Measurements from ENCODE around the gene AOX1.
"Not testable (repeated sequence)": the region's sequence is repeated elsewhere in the genome, so short reads cannot be mapped to it uniquely, and the experiment has no call there.

Gene AOX1

DNA sequence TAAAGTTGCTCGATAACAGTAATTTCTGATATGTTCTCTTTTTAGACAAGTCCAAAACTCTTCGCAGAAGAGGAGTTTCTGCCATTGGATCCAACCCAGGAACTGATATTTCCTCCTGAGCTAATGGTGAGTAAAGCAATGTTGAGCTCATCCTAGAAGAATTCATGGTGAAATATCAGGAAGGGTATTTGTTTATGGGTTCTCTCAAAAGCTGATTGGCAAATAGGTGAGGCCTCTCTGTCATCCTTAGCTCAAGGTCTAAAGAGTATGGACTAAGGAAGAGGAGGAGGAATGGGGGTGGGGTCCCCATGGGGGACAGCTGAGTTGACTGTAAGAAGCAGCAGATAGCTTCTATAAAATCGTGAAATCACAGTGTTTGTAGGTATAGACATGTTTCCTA lies 18.2 kb downstream of the AOX1 start:
- peak; percentile 74 for DNase-seq

DNA sequence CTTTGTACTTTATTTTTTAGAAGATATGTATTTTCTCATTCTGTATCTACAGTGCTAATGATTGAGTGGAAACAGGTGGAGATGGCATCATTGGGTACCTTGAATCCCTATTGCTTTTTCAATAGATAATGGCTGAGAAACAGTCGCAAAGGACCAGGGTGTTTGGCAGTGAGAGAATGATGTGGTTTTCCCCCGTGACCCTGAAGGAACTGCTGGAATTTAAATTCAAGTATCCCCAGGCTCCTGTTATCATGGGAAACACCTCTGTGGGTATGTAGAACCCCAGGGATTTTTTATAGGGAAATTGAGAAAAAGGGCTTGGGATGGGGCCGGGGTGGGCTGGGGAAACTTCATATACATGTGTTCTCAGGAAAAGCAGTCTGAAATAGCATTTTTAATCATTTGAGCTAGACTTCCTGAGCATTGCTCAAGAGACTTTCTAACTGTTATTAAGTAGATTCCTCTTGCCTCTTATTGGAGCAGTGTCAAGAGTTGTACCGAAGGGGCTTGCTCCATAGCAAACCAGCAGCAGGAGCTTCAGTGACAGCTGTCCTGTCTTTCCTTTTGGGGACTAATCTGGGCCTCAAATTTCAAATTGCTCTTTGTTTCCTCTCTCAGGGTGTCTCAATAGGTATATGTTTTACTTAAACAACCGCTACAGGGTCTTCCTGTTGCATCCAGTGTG lies 18.9 kb downstream of the AOX1 start:
- DNase-seq, result no peak

GRCh38 chr2:200608341-200609027 lies 22.7 kb downstream of the AOX1 start:
- DNase-seq, result no peak

DNA sequence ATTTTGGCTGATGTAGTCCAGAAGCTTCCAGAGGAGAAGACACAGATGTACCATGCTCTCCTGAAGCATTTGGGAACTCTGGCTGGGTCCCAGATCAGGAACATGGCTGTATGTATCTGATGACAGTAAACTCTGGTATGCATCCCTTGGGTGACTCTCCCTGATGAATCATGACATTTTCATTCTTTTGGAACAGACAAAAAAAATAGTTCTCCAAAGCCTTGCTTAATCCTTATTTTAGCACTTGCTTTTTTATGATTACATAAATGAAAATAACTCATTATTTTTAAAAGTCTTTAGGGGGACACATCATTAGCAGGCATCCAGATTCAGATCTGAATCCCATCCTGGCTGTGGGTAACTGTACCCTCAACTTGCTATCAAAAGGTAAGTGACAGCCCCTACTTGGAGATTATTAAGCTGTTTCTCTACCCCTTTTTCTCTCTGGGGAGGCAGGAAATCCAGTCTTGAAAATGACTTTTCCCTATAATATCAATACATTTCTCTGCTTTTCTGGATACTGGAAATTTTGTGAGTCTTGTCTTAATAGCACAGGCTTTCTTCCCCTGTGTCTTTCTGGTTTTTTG lies 23.3 kb downstream of the AOX1 start:
- peak; percentile 94 for DNase-seq

- not testable (repeated sequence) for DNase-seq
These were observed 24.4 kb downstream of the AOX1 start for GRCh38 chr2:200610217-200610616.

DNA sequence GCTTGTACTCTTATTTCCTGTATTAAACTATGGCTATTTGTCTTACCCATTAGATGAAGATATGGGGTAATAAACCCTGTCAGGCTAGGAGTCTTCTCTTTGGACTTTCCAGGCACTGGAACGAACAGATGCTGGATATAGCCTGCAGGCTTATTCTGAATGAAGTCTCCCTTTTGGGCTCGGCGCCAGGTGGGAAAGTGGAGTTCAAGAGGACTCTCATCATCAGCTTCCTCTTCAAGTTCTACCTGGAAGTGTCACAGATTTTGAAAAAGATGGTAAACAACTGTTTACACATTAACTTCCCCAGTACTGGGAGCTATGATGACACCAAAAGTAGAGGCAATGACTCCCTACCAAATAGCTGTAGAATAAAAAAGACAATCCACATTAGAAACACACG lies 27.9 kb downstream of the AOX1 start:
- no peak for DNase-seq

DNA sequence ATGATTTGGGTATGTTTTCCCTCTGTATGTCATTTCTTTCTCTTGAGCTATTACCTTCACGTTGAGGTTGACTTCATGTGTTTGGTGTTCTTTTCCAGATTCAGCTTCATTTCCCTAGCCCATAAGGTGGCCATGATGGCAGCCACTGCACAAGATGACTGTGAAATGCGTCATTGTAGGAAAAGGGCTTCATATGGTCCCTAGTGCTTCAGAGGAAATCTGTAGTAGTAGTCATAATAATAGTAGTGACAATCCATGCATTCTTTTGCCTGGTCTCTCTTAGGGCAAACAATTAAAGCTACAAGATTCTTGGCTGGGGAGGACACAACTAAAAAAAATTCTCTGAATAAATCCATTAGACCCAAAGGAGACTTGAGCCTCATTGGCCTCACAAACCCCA lies 28.4 kb downstream of the AOX1 start:
- DNase-seq, result no peak

GRCh38 chr2:200615247-200615646 lies 29.4 kb downstream of the AOX1 start:
- DNase-seq, result peak; percentile 79

GRCh38 chr2:200616193-200616592 lies 30.4 kb downstream of the AOX1 start:
- DNase-seq, result no peak

GRCh38 chr2:200616656-200617055 lies 30.8 kb downstream of the AOX1 start:
- no peak for DNase-seq

DNA sequence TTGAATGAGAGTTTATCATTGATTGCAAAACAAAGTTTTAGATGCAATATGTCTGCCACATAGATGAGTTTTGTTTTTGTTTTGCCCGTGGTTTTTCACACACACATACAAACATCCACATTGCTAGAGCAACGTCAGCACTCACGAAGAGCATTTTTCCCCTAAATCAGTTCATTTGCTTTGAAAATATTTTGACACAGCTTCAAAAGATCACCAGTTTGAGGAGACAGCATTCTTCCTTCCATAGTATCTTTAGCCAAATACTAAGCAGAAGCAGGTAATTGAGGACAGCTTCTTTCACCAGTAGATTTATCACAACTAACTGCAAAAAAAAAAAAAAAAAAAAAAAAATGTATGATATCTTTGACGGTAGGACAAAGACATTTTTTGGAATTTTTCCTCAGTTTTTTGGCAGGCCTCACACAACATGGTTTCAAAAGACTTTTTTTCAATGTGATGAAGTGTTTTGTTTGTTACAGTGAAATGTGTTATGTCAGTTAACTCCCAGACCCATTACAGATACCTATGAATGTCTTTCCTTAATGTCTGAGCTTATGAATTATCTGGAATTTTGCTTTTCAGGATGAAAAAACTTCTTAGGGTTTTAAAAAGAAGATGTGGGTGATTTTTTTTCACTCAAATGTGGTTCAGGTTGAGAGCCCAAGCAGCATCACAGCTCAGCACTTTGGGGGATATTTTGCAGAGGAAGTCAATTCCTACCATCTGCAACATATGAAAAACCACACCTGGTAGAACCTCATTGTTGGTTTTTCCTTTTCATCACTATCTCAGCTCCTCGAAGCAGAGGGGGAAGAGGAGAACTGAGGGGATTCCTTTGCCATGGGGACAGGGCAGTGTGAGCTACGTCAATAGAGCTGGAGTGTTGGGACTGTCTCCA lies 31.6 kb downstream of the AOX1 start:
- peak; percentile 61 for DNase-seq

GRCh38 chr2:200618054-200618419 lies 32.2 kb downstream of the AOX1 start:
- no peak for DNase-seq

- DNase-seq, result peak; percentile 88
These were observed 32.8 kb downstream of the AOX1 start for GRCh38 chr2:200618590-200619021.

DNA sequence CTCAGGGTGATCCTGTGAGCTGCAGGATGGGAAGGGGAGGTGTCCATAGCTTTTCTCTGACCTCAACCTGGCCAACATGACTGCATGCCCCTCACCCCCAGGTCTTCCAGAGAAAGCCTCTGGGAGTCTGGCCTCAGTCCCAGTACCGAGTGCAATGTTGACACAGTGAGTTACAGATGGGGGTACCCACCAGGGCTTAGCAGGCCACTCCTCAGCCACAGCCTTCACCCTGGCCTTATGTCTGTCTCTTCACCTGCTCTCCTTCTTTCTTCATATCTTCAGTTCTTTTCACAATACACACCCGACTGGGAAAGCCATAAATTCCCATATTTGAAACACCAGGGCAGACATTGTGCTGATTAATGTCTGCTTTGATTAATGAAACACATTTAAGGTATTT lies 33.5 kb downstream of the AOX1 start:
- DNase-seq, result peak; percentile 54

DNA sequence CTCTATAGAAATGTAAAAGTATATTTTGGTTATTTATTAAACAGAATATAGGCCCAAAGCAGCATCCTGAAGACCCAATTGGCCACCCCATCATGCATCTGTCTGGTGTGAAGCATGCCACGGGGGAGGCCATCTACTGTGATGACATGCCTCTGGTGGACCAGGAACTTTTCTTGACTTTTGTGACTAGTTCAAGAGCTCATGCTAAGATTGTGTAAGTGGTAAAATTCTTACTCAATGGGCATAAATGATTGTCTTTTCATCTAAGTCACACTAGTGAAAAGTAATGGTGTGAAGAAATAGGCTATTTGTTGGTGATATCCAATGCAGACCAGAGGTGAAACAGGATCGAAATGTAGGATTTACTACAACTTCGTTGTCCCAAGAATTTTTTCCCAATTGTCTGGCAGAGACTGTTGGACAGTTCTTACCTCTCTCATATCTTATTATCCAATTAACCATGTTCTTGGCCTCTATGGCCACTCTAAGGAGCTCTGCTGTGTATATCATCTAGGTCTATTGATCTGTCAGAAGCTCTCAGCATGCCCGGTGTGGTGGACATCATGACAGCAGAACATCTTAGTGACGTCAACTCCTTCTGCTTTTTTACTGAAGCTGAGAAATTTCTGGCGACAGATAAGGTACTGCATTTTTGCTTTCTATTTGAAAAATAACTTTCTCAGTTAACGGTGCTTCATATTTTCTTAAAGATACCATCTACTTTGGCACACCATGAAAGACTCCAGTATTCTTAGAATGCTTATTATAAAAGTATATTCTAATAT lies 35.0 kb downstream of the AOX1 start:
- no peak for DNase-seq

GRCh38 chr2:200622106-200622505 lies 36.3 kb downstream of the AOX1 start:
- no peak for DNase-seq

- DNase-seq, result no peak
These were observed 38.2 kb downstream of the AOX1 start for GRCh38 chr2:200624026-200624425.

DNA sequence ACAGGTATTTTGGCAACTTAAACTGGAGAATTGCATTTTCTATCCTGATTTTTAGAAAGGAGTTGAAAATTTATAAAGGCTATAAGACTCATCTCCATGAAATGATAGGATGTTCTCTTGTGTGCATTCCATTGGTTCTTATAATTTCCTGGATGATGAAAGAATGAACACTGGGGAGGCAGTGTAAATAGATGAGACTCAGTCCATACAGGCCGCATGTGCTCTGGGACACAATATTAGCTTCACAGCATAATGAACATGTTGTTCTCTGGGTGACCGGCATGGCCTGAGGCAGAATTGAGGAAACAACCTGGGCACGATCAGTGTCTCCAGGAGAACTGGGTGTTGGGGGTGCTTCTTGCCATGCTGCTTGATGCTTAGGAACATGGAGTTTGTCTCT lies 38.8 kb downstream of the AOX1 start:
- peak; percentile 87 for DNase-seq

- DNase-seq, result no peak
These were observed 39.5 kb downstream of the AOX1 start for GRCh38 chr2:200625282-200625681.

GRCh38 chr2:200625958-200626363 lies 40.1 kb downstream of the AOX1 start:
- DNase-seq, result peak; percentile 40

DNA sequence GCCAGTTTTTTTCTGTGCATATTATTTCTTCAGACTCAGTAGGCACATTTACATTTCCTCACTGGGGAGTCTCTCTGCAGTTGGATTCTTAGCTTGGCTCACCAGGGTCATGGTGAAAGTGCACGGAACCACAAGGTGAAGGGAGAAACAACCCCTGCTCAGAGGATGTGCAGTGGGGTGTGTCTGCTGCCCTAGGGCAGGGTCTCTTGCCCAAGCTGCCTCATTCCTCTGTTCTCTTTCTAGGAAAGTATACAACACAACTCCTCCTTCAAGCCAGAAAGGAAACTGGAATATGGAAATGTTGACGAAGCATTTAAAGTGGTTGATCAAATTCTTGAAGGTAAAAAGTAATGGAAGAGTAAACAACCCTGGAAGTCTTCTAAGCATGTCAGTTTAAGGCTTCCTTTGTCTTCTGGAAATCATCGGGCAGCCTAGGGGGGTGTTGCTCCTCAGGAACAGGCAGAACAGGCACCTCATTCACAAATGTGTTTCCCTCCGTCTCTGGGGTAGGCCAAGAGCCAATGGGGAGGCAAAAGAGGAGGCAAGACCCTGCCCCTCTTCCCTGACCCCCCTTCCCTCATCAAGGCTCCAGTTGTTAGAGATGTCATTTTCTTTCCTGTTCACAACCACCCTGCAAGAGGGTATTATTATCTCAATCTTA lies 41.4 kb downstream of the AOX1 start:
- no peak for DNase-seq

DNA sequence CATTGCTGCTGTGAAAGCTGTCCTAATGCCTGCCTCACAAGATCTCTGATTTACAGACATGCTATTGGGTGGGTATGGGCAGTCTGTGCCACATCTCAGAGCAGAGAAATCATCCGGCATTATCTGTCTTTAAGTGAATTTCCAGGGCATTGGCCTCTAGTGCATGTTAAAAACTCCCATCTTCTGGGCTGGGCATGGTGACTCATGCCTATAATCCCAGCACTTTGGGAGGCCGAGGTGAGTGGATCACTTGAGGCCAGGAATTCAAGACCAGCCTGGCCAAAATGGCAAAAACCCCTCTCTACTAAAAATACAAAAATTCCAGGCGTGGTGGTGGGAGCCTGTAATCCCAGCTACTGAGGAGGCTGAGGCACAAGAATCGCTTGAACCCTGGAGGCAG lies 42.6 kb downstream of the AOX1 start:
- DNase-seq, result not testable (repeated sequence)

Data from fibroblast of skin of abdomen (primary cell).